Left lobe of liver (tissue), 2 donors: Measurements from ENCODE around the gene SLC6A7. TPM values are rescaled to one million over a fixed set of nuclear protein-coding genes. Genes with fewer than 3 reads are reported as not detected.
A peak's percentile ranks its signal among the peaks of the same experiment; 100 is the strongest.
"Not testable (repeated sequence)": the region's sequence is repeated elsewhere in the genome, so short reads cannot be mapped to it uniquely, and the experiment has no call there.

Source experiments
- ATAC-seq: fragments of 200-7000 bp; cut with Tn5 transposase; one replicate; pipeline ENCODE4 v1.9.1; 2020; ENCODE audit warnings: mild to moderate bottlenecking, moderate library complexity
- DNase-seq: peaks from one replicate; pipeline ENCODE4 v3.0.0-alpha.2; 2020; ENCODE audit warnings: low spot score
- total RNA-seq: library from RNA; stranded (reverse); gene quantifications from one replicate; pipeline ENCODE4 v1.2.1, GENCODE V29; 2021
- donor health status: DM: no; HTN: no; CAD: no; lungs with moderate emphysema.
- donor health status: DM: no; HTN: yes; CAD: no.

SLC6A7 gene
- total RNA-seq, 1 donor from 2014 or later, result not detected

GRCh38 chr5:150238646-150239045 is 48.8 kb downstream of the SLC6A7 start:
- no peak for DNase-seq
- no peak for ATAC-seq

DNA sequence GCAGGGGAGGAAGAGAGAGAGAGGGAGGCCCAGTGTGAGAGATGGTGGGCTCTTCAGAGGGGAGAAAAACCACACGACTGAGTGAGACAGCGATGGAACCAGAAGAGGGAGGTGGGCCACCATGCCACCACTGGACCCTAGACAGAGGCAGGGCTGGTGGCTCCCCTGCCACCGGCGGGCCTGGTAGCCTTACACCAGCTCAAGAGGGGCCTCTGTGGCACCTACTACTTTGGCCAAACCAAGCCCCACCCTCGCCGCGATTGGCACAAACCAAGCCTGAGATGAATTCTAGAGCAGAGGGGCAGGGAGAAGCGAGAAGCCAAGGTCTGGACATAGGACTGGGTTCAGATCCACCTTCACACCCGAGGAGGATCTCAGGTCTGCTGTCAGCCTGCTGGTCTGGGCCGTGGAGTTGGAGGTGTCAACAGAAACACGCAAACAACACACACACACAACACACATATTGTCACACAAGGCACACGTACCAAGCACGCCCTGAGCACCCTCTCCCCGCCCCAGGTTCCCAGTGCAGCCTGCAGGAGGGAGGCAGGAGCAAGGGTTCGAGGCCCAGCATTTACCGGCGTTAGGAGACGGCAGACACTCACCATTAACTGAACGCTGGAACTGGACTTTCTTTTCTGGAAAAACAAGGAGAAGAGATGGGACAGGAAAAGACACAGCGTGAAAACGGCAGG is 49.4 kb downstream of the SLC6A7 start:
- no peak for DNase-seq
- no peak for ATAC-seq

DNA sequence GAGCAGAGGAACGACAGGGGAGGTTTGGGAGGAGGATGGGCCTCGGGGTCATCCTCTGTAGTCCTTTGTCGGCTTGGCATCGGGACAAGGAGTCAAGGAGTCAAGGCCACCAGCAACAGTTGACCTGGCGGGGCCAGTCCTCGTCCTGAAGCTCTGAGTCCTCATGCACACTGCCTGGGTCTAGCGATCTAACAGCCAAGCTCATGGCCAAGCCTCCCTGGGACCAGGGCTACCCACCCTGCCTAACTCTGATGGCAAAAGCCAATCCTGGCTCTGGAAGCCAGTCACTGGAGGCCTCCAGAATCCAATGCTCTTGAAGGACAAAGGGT is 49.9 kb downstream of the SLC6A7 start:
- peak; percentile 37 for ATAC-seq
- DNase-seq, result no peak

GRCh38 chr5:150241298-150242160 is 51.7 kb downstream of the SLC6A7 start:
- DNase-seq (no peak), ATAC-seq (no peak)

DNA sequence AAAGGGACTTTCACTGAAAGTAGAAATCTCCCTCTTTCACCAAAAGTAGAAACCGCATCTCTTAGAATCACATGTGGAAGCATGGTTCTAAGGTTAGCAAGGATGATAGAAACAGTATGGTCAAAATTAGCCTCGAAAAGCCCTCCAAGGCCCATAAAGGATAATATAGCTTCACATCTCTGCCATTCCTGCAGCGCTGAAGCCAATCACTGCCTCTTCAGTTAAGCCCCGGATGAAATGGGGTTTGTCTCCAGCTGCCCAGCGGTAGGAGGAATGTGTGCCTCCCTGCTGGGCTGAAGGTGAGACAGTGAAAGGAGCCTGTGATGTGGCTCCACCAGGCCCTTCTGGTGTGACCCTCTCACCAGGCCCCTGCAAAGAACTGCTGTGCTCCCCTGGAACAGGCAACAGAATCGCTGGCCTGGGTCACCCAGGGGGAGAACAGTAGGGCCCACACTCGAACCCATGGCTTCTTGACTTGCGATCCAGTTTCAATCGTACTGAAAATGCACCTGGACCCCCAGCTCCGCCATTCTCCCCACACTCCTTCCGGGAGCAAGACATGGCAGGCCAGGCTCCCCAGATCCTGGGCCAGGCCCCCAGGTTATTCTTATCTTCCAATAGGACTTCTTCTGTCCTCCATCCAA is 52.5 kb downstream of the SLC6A7 start:
- DNase-seq (no peak), ATAC-seq (no peak)

DNA sequence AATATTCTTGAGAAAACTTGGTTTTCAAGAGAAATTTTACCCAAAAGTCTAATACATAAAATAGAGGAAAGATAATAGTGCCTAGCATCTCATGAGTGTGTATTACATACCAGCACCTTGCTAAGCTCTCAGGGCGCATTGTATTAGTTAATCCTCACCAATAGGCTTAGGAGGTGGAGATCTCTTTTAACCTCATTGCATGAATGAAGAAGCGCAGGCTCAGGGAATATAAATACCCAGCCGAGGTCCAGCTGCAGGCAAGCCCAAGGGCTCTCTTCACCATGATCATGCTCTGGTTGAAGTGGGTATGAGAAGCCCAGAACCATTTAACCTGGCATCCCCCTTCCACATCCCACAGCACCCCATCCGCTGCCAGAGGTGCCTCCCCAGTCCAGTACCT is 53.7 kb downstream of the SLC6A7 start:
- DNase-seq (no peak), ATAC-seq (no peak)

GRCh38 chr5:150244209-150244608 is 54.3 kb downstream of the SLC6A7 start:
- DNase-seq (no peak), ATAC-seq (no peak)

DNA sequence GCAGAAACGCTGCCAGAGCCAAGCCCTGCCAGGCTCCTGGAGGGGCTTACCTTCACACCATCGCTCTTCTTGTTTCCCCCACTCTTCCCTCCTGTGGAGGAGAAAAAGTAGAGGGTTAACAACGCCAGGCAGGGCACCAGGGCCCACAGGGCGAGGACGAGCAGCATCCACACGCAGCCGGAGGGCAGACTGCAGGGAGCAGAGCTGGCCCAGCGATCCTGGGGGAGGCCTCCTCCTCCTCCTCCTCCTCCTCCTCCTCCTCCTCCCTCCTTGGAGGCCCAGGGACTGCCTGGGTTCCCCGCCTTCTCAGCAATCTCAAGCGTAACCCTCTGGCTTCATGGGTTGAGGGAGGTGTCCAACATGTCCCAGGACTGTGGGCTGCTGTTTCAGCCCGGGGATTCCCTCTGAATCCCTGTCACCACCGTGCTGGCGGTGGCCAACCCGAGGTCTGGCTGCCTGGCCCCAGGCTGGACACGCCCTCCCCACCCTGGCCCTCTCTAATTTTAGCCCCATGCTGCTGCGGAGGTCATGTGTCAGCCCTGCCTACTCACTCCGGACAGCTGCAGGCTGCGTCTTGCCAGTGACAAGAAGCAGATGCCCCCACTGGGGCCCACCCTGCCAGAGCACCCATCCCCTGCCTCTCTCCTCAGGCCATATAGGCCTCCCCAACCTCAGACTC is 55.4 kb downstream of the SLC6A7 start:
- DNase-seq (no peak), ATAC-seq (peak; percentile 20)

GRCh38 chr5:150245808-150246207 is 55.9 kb downstream of the SLC6A7 start:
- ATAC-seq (no peak), DNase-seq (no peak)

GRCh38 chr5:150246429-150246828 is 56.6 kb downstream of the SLC6A7 start:
- DNase-seq, result no peak
- no peak for ATAC-seq

DNA sequence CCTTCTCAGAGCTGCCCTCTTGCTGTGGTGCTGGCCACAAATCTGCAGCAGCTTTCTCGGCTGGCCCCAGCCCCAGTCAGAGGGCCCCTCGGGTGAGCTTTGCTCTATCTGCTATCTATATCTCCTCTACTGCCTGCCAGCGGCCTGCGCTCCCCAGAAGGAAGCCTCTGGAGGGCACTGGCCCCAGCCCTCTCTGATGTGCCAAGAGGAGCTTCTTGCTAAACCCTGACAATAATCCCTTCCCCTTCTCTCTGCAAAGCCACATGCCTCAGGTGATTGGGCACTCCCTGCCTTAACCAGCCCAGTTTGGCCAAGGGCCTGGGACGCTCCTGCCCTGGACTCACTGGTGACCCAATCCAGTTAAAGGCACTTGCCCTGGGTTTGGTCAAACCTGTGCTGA is 57.0 kb downstream of the SLC6A7 start:
- peak; percentile 67 for DNase-seq

GRCh38 chr5:150247726-150248125 is 57.9 kb downstream of the SLC6A7 start:
- ATAC-seq (no peak), DNase-seq (no peak)

More for the DNA sequence above, 57.0 kb downstream of the SLC6A7 start:
- ATAC-seq, result peak; percentile 82

GRCh38 chr5:150248493-150248892 is 58.6 kb downstream of the SLC6A7 start:
- DNase-seq, ATAC-seq: not testable (repeated sequence)

DNA sequence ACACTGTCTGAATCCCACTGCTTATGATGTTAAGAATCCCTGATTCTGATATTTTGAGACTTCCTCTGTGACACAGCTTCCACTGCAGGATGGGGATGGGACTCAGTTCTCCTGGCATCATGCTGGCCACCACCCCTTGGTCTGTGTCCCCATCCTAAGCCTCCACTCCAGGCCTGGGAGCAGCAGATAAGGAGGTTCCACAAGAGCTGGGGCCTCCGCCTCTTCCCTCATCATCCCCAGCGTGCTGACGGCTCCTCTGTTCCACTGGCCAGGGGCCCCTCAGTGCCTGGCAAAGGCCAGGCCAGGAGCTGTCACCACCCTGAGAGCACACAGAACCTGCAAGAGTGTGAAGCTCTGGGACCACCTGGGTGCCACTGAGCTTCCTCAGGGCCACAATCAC is 59.1 kb downstream of the SLC6A7 start:
- DNase-seq, result no peak
- ATAC-seq, result no peak

GRCh38 chr5:150249744-150250143 is 59.9 kb downstream of the SLC6A7 start:
- DNase-seq (no peak), ATAC-seq (no peak)

- DNase-seq (no peak), ATAC-seq (no peak)
Measured at GRCh38 chr5:150251504-150251903, 61.6 kb downstream of the SLC6A7 start.

DNA sequence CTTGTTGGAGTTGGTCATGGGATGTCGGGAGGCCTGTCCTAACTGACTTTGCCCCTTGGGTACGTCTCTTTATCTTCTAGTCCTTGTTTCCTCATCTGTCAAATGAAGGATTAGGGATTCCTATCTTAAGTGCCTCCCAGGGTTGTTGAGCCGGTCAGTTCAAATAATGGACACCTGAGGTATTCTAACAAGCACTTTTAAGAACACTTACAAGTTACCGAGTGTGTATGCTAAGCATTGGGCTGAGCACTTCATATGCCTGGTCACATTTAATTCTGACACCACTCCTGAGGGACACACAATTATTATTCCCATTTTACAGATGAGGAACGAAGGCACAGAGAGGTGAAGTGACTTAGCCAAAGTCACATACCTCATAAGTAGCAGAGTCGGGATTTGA is 62.6 kb downstream of the SLC6A7 start:
- ATAC-seq, result no peak

DNA sequence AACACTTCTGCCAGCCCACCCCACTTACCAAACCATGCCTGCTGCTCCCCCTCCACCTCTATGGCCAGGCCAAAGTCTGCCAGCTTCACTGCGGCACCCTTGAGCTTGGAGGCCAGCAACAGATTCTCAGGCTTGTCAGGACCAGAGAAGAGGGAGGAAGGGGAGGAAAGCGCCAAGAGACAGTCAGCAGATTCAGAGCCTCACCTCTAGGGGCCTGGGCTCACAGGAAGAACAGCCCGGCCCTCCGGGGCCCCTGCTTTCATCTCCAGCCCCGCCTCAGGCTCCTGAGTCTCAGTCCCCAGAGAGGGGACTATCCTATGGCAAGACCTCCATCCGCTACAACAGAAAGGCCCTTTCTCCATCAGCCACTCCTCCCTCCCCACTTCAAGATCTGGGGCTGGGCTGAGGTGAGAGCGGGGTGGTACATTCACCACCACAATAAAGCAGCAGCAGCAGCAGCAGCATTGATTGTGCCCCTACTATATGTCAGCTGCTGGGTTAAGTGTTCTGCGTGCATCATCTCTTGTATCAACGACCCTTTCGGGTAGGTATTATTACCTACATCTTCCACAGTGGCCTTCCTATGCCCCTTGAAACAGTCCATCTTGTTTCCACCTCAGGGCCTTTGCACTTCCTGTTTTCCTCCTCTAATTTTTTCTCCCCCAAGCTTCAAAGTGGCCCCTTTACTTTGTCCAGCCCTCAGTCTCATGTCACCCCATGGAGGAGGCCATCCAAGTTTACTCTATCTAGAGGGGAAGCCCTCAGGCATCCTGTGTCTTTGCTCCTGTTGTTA is 63.8 kb downstream of the SLC6A7 start:
- DNase-seq (no peak), ATAC-seq (no peak)

More for the DNA sequence above, 62.6 kb downstream of the SLC6A7 start:
- DNase-seq, result no peak

DNA sequence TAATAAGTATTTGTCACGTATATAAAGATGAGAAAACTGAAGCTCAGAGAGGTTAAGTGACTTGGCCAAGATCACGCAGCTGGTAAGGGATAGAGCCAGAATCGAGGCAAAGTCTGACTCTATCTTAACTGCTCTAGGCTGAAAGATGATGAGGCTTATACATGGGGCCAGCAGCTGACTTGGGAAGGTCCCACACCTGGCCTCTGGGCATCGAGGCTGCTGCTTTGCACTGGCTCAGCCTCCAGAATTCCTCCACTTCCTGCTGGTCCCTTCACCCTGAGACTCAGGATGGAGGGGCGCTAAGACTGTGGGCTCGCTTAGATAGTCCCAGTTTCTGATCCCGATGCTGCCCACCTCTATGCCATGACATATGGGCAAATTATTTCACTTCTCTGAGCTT is 64.5 kb downstream of the SLC6A7 start:
- no peak for DNase-seq

GRCh38 chr5:150254774-150255173 is 64.9 kb downstream of the SLC6A7 start:
- DNase-seq (no peak), ATAC-seq (no peak)

More for the DNA sequence above, 64.5 kb downstream of the SLC6A7 start:
- ATAC-seq, result no peak
